ENCODE results near the gene LRP3.
"Not testable (repeated sequence)": the region's sequence is repeated elsewhere in the genome, so short reads cannot be mapped to it uniquely, and the experiment has no call there.

Gene LRP3

DNA sequence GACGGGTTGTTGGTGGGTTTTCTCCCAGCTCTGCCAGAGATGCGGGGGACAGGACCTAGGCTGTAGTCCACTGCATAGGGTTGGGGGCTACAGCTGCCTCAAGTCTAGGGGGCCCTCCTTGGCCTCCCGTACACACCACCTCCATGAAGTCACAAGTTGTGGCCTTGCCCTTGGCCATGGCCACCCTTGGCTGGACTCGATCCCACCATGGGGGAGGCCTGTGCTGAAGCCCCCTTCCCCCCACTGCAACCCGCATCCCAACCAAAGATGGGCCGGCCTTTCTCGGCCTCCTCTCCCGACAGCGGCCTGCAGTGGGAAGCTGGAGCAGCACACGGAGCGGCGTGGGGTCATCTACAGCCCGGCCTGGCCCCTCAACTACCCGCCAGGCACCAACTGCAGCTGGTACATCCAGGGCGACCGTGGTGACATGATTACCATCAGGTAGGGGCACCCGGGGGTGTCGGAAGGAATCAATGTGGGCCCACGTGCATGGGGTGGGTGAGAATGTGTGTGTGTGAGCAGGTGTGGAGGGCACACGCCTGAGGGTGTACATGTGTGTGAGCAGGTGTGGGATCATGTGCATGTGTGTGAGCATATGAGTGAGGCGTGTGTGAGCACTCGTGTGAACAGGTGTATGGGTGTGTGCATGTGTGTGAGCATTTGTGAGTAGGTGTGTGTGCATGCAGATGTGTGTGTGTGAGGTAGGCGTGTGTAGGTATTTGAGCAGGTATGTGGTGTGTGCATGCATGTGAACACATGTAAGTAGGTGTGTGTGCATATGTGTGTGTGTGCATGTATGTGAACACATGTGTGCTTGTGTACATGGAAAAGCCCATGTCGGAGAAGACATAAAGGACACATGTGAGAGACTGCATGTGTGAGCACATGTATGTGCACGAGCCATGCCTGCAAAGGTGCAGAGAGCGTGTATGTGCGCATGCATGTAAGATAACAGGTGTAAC is 8.7 kb downstream of the LRP3 start:
- DNase-seq (ENCODE audit: low spot score) = no peak

DNA sequence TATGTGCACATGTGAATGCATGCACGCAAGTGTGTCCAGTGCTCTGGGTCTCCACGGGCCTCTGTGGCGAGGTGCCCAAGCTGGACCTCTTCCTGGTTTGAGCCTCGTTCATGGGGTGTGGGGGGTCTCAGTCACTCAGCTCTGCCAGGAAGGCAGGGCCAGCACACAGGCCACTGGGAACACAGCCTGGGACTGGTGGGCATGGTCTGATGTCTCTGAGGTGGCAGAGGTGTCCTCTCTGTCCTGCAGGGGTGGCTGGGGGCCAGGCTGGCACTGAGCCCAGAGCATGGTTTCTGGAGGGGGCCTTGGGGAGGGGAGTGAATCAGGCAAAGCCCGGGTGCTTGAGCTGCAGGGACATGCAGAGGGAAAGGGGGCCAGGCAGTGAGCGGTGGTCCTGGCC is 9.4 kb downstream of the LRP3 start:
- no peak for DNase-seq (ENCODE audit: low spot score)

DNA sequence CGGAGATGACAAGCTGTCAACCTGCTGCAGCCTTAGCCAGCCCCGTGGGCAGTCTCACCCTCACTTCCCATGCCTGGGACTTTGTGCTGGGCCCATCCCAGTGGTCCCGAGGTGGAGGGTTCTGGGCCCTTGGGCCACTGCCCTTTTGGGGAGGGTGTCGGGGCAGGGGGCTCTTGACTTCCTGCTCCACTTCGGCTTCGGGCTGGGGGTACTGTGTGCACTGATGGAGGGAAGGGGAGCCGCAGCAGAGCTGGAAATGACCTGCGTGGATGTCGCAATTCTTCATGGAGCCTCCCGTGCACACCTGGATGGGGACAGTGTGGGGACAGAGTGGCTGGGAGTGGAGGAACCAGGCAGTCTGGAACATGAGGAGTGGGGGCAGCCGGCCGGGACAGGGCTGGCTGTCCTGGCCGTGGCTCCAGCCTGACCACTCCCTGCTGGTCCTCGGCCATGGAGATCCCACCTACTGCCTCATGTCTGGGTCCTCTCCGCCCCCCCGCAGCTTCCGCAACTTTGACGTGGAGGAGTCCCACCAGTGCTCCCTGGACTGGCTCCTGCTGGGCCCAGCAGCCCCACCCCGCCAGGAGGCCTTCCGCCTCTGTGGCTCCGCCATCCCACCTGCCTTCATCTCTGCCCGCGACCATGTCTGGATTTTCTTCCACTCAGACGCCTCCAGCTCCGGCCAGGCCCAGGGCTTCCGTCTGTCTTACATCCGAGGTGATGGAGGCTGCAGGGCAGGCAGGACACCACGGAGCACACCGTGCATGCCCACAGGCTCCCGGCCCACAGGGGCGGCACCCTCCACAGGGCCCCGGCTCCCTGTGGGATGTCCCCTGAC is 10.2 kb downstream of the LRP3 start:
- no peak for DNase-seq (ENCODE audit: low spot score)

DNA sequence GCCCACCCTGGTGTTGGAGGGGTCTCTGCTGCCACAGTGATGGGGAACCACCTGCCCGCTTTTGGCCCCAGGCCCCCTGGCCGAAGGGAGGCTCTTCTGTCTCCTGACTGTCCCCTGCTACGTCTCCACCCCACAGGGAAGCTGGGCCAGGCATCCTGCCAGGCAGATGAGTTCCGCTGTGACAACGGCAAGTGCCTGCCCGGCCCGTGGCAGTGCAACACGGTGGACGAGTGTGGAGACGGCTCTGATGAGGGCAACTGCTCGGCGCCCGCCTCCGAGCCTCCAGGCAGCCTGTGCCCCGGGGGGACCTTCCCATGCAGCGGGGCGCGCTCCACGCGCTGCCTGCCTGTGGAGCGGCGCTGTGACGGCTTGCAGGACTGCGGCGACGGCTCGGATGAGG is 11.0 kb downstream of the LRP3 start:
- DNase-seq (ENCODE audit: low spot score) = no peak

DNA sequence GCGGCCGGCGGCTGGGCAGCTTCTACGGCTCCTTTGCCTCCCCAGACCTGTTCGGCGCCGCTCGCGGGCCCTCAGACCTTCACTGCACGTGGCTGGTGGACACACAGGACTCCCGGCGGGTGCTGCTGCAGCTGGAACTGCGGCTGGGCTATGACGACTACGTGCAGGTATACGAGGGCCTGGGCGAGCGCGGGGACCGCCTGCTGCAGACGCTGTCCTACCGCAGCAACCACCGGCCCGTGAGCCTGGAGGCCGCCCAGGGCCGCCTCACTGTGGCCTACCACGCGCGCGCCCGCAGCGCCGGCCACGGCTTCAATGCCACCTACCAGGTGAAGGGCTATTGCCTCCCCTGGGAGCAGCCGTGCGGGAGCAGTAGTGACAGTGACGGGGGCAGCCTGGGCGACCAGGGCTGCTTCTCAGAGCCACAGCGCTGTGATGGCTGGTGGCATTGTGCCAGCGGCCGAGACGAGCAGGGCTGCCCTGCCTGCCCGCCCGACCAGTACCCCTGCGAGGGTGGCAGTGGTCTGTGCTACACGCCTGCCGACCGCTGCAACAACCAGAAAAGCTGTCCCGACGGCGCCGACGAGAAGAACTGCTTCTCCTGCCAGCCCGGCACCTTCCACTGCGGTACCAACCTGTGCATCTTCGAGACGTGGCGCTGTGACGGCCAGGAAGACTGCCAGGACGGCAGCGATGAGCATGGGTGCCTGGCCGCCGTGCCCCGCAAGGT is 11.6 kb downstream of the LRP3 start:
- DNase-seq (ENCODE audit: low spot score) = no peak

DNA sequence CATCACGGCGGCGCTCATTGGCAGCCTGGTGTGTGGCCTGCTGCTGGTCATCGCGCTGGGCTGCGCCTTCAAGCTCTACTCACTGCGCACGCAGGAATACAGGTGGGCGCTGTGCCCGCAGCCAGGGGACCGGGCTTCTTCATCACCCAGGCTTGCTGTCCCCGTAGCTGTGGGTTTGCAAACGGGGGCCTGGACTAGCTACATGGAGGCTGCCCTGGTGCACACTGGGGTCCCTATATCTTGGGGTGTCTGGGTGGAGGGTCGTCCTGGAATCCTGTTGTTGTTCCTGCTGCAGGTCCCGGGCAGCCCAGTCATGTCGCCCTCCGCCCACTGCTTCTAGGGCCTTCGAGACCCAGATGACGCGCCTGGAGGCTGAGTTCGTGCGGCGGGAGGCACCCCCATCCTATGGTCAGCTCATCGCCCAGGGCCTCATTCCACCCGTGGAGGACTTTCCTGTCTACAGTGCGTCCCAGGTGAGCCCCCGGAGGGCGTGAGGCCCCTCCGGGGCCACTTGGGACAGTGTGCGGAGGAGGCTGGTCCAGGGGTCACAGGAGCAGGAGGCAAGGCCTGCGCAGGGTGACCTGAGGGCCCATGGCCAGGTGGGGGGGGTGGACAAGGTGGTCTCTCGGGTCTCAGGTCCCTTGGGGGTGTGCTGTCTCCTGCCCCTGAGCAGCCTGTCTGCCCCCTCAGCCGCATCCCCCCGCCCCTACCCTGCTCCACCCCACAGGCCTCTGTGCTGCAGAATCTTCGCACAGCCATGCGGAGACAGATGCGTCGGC is 12.3 kb downstream of the LRP3 start:
- no peak for DNase-seq (ENCODE audit: low spot score)

DNA sequence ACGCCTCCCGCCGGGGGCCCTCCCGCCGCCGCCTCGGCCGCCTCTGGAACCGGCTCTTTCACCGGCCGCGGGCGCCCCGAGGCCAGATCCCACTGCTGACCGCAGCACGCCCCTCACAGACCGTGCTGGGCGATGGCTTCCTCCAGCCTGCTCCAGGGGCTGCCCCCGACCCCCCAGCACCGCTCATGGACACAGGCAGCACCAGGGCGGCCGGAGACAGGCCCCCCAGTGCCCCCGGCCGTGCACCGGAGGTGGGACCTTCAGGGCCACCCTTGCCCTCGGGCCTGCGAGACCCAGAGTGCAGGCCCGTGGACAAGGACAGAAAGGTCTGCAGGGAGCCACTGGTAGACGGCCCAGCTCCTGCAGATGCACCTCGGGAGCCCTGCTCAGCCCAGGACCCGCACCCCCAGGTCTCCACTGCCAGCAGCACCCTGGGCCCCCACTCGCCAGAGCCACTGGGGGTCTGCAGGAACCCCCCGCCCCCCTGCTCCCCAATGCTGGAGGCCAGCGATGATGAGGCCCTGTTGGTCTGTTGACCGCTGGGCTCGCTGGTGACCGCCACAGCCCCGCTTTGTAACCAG is 13.0 kb downstream of the LRP3 start:
- no peak for DNase-seq (ENCODE audit: low spot score)

DNA sequence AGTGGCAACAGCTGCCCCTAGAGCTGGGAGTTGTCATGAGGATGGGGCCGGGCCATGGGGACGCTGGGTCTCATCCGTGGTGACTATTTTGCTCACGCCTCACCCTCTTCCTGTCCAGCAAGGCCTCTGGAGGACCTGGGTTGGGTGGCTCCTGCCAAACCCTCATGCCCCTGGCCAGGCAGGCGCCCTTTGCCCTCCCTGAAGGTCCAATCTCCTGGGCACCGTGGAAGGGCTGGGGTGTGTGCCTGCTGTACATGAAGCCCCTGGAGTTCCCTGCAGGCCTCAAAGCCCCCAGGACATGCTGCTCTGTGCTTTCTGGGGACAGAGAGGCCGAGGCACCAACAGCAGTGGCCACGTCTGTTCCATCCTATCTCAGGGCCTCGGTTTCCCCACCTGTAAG is 13.8 kb downstream of the LRP3 start:
- DNase-seq (ENCODE audit: low spot score) = no peak

DNA sequence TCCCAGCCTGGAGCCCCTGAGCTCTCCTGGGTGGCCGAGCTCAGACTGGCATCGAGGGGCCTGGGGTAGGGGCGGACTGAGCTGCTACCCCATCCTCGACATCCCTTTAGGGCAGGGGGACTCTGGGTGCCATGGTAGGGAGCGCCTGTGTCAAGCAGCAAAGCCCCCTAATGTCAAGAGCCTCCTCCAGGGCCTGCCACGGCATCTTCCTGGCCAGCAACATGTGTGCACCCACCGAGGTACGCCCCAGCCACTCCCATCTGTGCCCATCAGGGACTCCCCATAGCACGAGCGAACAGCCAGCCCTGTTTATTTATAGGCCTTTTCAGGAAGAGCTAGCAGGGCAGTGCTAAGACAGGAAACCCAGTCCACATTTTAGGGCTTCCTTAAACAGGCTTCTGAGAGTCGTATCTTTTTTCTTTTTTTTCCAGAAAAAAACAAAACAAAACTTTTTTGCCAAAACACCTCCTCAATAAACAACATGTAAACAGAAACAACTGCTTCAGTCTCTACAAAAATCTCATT is 14.3 kb downstream of the LRP3 start:
- DNase-seq (ENCODE audit: low spot score) = no peak

DNA sequence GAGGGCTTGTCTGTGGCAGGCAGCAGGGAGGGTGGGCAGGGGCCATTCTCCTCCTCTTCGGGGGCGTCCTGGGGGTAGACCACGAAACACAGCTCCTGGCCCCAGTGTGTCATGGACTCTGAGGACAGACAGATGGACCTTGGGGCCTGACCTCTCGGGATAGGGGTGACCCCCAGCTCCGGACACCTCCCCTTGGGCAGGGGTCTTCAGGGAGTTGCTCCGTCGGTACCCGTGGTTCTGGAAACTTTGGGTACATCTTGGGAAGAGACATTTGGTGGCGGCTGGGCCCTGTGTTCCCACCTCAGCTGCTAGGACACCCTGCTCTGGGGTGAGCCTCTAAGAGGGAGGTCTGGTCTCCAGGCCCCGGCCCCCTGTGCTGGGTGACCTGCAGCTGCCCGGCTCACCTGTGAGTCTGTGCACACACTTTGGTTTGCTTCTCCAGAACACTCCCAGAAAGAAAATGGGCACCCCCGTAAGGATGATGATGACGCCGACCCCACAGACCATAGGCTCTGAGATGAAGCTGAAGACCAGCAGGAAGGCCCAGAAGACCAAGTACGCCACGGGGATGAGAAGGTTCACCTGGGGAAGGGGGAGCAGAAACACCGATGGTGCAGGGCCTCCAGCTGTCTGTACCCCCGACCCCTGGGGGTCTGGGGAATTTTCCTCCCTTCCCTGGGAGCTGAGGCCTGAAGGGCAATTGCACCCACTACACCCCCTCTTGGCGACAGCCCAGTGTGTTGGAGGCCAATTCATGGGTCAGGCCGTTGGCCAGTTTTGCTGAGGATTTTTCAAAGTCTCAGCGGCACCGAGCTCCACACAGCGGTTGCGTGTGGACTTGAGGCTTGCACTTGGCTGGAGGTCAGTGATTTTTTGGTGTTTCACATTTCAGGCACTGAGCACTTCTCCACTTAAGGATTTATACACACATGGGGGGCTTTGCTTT is 15.0 kb downstream of the LRP3 start:
- DNase-seq (ENCODE audit: low spot score) = no peak

DNA sequence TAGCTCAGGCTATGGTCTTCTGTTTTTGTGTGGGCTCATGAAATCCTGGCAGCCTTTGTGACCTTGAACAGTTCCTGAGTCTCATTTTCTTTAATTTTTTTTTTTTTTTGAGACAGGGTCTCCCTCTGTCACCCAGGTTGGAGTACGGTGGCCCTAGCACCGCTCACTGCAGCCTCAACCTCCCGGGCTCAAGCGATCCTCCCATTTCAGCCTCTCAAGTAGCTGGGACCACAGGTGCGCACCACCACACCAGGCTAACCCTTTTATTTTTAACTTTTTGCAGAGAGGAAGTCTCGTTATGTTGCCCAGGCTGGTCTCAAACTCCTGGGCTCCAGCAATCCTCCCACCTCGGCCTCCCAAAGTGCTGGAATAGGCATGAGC is 15.7 kb downstream of the LRP3 start:
- not testable (repeated sequence) for DNase-seq (ENCODE audit: low spot score)

DNA sequence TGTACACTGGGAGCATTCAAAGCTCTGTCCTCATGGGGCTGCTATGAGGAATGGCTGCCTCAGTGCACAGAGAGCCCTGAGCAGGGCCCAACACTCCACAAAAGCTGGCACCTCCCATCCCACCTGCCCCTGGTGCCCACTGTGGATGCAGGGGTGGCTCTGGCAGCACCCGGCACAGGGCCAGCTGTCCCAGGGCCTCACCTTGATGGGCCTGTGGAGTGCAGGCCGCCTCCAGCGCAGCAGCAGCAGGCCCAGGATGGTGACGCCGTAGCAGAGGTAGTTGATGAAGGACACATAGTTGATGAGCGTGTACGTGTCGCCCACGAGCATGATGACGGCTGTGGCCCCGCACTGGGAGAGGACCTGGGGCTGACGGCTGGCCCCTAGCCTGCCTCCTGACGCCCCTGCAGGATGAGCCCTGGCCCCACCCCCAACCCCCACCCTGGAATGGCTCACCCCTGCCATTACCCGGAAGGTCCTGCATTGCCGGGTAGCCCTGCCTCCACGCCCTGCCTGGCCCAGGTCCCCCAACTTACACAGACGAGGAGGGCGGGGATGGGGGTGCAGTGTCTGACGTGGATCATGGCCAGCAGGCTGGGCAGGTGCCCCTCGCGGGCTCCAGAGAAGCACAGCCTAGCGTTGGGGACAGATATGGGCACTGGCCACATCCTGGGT is 16.3 kb downstream of the LRP3 start:
- DNase-seq (ENCODE audit: low spot score) = no peak

DNA sequence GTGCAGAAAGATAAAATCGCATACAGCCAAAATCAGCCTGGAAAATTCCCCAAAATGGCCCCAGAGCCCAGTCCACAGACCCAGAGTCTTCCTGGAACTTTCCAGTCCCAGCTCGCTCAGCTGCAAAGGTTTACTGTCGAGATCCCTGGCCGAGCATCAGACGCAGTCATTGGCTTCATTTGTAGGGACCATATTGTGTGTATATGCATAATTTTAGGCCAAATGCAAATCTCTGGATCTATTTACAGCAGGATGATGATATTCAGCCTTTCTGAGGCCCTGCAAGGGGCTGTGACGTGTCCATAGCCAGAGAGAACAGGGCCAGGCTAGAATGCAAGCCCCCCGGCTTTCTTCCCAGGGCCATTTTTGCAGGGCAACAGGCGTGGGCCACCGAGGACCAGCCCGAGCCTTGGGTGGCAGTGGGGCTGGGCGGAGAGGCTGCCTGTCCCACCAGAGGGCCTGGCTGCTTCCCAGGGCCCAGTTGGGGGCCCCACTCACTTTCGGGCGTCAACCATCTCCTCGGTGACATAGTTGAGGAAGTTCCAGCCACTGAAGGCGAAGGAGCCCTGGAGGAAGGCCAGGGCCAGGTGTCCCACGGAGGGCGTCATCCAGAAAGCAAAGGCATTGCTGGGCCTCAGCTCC is 17.8 kb downstream of the LRP3 start:
- no peak for DNase-seq (ENCODE audit: low spot score)

DNA sequence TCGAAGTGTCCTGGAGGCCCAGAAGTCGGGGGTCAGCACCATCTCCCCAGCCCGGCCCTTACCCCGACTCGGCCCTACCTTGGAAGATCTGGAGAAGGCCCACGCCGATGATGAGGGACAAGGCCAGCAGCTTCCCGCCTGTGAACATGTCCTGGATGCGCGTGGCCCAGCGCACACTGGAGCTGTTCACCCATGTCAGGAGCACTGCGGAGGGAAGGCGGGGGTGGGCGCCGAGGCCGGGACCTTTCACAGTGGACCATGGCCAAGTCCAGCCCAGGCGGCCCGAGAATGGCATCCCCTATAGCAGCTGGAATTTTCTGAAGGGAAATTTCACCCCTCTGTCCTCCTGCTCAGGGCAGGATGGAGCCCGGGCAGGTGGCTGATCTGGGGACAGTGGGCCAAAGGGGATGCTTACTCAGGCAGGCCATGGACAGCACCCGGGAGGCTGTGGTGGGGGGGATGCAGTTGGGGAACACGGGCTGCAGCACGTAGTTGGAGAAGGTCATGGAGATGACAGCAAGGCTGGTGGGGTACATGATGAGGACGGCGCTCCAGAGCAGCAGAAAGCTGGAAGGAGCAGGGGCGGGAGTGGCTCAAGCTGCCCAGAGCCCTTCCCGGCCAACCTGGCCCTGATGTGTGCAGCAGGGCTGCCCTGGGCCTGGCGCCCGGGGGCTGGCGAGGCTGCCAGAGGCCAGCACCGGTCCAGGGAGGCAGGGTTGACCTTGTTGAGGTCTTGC is 18.5 kb downstream of the LRP3 start:
- no peak for DNase-seq (ENCODE audit: low spot score)

DNA sequence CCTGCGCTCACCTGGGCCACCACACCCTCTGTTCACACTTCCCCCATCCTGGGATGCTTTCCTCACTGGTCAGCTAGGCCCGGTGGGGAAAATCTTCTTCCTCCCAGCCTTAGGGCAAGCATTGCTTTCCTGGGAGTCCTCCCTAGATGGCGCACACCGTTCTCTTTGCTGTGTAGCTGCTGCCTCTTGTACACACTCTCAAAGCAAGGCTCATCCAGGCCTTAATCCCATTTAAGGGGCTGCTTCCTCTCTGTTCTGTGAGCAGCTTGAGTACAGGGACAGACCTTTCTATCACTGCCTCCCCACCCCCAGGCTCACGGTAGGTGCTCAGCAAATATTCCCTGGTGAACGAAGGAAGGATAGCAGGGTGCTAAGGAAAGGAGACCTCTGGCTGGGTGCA is 20.5 kb downstream of the LRP3 start:
- no peak for DNase-seq (ENCODE audit: low spot score)

DNA sequence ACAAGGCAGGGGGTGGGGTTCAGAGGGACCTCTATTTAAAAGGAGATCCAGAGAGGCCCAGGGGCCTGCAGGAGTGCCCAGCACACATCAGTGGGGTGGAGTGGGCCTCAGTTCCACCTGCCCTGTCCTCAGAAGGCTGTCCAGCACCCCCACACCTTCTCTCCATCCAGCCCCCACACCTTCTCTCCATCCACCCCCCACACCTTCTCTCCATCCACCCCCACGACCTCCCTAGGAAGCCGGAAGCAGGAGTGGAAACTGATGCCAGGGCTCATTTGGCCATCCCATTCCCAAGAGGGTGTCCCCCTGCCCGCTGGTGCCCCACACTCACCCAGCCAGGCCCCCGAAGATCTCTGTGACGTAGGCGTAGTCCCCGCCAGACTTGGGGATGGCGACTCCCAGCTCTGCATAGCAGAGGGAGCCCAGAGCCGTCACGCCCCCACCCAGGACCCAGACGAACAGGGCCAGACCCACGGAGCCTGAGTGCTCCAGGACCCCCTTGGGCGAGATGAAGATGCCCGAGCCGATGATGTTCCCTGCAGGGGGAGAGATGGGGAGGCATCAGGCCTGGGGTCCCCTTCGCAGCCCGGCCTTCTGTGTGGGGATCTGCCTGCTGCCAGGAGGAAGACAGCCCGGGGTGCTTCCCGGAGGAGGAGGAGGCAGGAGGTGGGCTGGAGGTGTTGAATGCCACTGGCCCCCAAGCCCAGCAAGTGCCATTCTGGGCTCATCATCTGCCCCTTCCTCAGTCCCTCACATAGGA is 21.5 kb downstream of the LRP3 start:
- no peak for DNase-seq (ENCODE audit: low spot score)

DNA sequence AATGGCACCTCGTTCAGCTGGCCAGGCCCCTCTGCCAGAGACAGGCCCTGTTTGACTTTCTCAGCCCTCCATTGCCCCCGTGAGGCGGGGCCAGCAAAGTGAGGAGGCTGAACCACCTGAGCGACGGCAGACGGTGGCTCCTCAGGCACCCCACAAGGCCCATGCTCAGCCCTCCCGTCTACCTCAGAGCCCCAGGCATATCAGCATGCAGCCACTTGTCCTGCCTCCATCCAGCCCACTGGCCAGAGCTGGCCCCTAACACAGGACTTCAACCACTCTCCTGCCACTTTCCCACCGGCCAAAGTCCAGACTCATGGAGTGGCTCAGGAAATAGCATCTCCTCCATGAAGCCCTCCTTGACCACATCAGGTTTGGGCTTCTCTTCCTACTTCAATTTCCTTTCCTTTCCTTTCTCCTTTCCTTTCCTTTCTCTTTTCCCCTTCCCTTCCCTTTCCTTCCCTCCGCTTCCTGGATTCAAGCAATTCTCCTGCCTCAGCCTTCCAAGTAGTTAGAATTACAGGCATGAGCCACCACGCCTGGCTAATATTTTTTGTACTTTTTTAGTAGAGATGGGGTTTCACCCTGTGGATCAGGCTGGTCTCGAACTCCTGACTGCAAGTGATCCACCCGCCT is 22.2 kb downstream of the LRP3 start:
- no peak for DNase-seq (ENCODE audit: low spot score)
